Measurements from ENCODE around the gene LAMA2. TPM values are rescaled to one million over a fixed set of nuclear protein-coding genes. Genes with fewer than 3 reads are reported as not detected.

LAMA2 gene
- total RNA-seq, 1 experiment from 2014 or later, result 8.2 TPM

GRCh38 chr6:129016844-129017243, 133.9 kb downstream of the LAMA2 start (continued):
- no peak for TF ChIP-seq CEBPB (IDR thresholded peaks at IDR 0.05; ENCODE audit: low read depth)

DNA sequence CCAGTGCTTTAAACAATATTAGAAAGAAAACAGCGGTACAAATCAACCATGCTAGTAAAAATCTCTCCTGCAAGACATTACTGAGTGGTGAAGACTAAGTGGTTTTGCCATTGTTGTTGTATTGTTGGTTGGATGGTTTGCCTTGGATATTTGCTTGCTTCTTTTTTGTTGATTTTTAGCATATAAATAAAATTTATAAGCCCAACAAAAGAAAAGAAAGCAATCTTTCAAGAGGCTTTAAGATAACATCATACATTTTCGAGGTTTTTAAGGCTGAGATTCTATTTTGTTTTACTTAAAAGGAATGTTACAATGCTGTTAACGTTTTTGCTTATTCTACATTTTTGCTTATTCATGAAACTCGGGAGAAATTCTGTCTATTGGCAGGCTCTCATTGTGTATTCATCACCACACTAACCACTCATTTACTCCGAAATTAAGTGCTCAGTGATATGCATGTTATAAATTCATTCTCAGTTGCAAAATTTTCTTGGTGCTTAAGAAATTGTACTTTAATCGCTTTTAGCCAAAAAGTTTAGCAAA, 139.1 kb downstream of the LAMA2 start:
- POLR2A ChIA-PET, result no interaction called here
- no peak for TF ChIP-seq POLR2AphosphoS5 (IDR thresholded peaks at IDR 0.05; ENCODE audit: low read depth, low read length)
- no peak for TF ChIP-seq EGR1 (IDR thresholded peaks at IDR 0.05; ENCODE audit: low read depth)

DNA sequence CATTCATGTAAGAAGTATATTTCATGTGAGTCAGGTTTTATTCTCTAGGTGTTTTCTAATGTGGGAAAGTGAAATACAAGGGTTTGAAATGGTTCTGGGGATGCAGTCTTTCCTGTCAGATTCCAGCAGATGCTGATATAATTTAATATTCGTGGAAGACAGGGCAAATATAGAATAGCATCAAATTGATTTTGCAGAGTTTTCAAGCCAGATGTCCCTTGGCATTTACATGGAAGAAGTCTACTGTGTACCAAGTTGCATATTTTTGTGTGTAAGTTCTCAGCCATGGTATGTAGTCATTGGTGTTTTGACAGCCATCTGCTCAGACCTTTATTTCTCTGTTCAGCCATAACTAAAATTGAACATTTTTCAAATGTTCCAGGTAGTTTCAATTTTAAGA, 143.7 kb downstream of the LAMA2 start:
- H3K36me3 ChIP-seq (ENCODE audit: control insufficient read depth in 1 of 2, insufficient read depth in 2 of 2, low read length in 2 of 2), result no peaks in the 10 kb centered on the region
- BruUV-seq (replicated peaks), result no TSS peak
- no peak overlapping the region for H3K4me3 ChIP-seq (replicated peaks in 1 of 2; ENCODE audit: low read depth in 1 of 2, low read length in 2 of 2)
- H3K27me3 ChIP-seq (ENCODE audit: insufficient read depth, low read length), result no peaks in the 10 kb centered on the region
- intact Hi-C loops (cut with micrococcal nuclease), result no loop called here
- no peak overlapping the region for H2AFZ ChIP-seq (ENCODE audit: low read depth, low read length, poor library complexity, severe bottlenecking)
- H3K9ac ChIP-seq (ENCODE audit: low read length), result no peak overlapping the region
- ChIA-PET CTCF (no interaction called here), POLR2A (no interaction called here), RAD21 (ENCODE audit: low non-redundant PET in 1 of 2, low total read pairs in 2 of 2, uncharacterized antibody in 2 of 2, unreplicated experiment in 2 of 2) (no interaction called here)
- no peaks in the 10 kb centered on the region for H3K9me3 ChIP-seq (ENCODE audit: control insufficient read depth in 1 of 2, insufficient read depth in 1 of 2, low read depth in 1 of 2, low read length in 2 of 2)
- DNase-seq (ENCODE audit: low read depth, low spot score) (no peak), ATAC-seq (no peak)
- H3K27ac ChIP-seq (ENCODE audit: low read depth, low read length), result no peak overlapping the region
- no peak overlapping the region for H3K4me2 ChIP-seq (ENCODE audit: low read length)
- no peaks in the 10 kb centered on the region for H3K79me2 ChIP-seq (ENCODE audit: insufficient read depth, low read length)
- no peaks in the 10 kb centered on the region for H3K9me2 ChIP-seq (ENCODE audit: insufficient read depth)
- no peaks in the 10 kb centered on the region for H3K4me1 ChIP-seq (ENCODE audit: control insufficient read depth in 1 of 2, insufficient read depth in 2 of 2, low read length in 2 of 2)
- no peaks in the 10 kb centered on the region for H4K20me1 ChIP-seq (ENCODE audit: insufficient read depth)
- TF ChIP-seq TCF7L2 (IDR thresholded peaks at IDR 0.05; ENCODE audit: borderline replicate concordance, extremely low read depth, insufficient read depth, insufficient read length) (no peak), SIN3A (IDR thresholded peaks at IDR 0.05; ENCODE audit: low read depth) (no peak), JUND (IDR thresholded peaks at IDR 0.05) (no peak), CTCF (IDR thresholded peaks at IDR 0.05 in 2 of 3, conservative IDR thresholded peaks at IDR 0.05 in 1 of 3; ENCODE audit: borderline replicate concordance in 1 of 3, insufficient read depth in 1 of 3, low read depth in 2 of 3, low read length in 2 of 3) (no peak), SP1 (IDR thresholded peaks at IDR 0.05; ENCODE audit: low read depth) (no peak), SRF (IDR thresholded peaks at IDR 0.05; ENCODE audit: low read depth) (no peak), RAD21 (IDR thresholded peaks at IDR 0.05; ENCODE audit: low read depth) (no peak), YY1 (IDR thresholded peaks at IDR 0.05; ENCODE audit: extremely low read depth, insufficient replicate concordance, low read depth, low read length) (no peak)
- TF ChIP-seq, protein P1, sequence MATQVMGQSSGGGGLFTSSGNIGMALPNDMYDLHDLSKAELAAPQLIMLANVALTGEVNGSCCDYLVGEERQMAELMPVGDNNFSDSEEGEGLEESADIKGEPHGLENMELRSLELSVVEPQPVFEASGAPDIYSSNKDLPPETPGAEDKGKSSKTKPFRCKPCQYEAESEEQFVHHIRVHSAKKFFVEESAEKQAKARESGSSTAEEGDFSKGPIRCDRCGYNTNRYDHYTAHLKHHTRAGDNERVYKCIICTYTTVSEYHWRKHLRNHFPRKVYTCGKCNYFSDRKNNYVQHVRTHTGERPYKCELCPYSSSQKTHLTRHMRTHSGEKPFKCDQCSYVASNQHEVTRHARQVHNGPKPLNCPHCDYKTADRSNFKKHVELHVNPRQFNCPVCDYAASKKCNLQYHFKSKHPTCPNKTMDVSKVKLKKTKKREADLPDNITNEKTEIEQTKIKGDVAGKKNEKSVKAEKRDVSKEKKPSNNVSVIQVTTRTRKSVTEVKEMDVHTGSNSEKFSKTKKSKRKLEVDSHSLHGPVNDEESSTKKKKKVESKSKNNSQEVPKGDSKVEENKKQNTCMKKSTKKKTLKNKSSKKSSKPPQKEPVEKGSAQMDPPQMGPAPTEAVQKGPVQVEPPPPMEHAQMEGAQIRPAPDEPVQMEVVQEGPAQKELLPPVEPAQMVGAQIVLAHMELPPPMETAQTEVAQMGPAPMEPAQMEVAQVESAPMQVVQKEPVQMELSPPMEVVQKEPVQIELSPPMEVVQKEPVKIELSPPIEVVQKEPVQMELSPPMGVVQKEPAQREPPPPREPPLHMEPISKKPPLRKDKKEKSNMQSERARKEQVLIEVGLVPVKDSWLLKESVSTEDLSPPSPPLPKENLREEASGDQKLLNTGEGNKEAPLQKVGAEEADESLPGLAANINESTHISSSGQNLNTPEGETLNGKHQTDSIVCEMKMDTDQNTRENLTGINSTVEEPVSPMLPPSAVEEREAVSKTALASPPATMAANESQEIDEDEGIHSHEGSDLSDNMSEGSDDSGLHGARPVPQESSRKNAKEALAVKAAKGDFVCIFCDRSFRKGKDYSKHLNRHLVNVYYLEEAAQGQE (IDR thresholded peaks at IDR 0.05; ENCODE audit: low read depth), result no peak

More for the DNA sequence above, 139.1 kb downstream of the LAMA2 start:
- RAD21 ChIA-PET (ENCODE audit: low non-redundant PET in 1 of 2, low total read pairs in 2 of 2, uncharacterized antibody in 2 of 2, unreplicated experiment in 2 of 2), result no interaction called here
- H3K79me2 ChIP-seq (ENCODE audit: insufficient read depth, low read length), result no peaks in the 10 kb centered on the region
- no peaks in the 10 kb centered on the region for H3K27me3 ChIP-seq (ENCODE audit: insufficient read depth, low read length)
- no peak overlapping the region for H3K4me2 ChIP-seq (ENCODE audit: low read length)
- H3K4me1 ChIP-seq (ENCODE audit: control insufficient read depth in 1 of 2, insufficient read depth in 2 of 2, low read length in 2 of 2), result no peaks in the 10 kb centered on the region
- H3K9ac ChIP-seq (ENCODE audit: low read length), result no peak overlapping the region
- H2AFZ ChIP-seq (ENCODE audit: low read depth, low read length, poor library complexity, severe bottlenecking), result no peak overlapping the region
- intact Hi-C loops (cut with micrococcal nuclease), result no loop called here
- H3K4me3 ChIP-seq (replicated peaks in 1 of 2; ENCODE audit: low read depth in 1 of 2, low read length in 2 of 2), result no peak overlapping the region
- BruUV-seq (replicated peaks), result no TSS peak
- H3K36me3 ChIP-seq (ENCODE audit: control insufficient read depth in 1 of 2, insufficient read depth in 2 of 2, low read length in 2 of 2), result no peaks in the 10 kb centered on the region
- CTCF ChIA-PET, result no interaction called here
- no peak for DNase-seq (ENCODE audit: low read depth, low spot score)
- no peak for ATAC-seq
- no peaks in the 10 kb centered on the region for H3K9me3 ChIP-seq (ENCODE audit: control insufficient read depth in 1 of 2, insufficient read depth in 1 of 2, low read depth in 1 of 2, low read length in 2 of 2)
- H3K27ac ChIP-seq (ENCODE audit: low read depth, low read length), result no peak overlapping the region
- no peaks in the 10 kb centered on the region for H3K9me2 ChIP-seq (ENCODE audit: insufficient read depth)
- H4K20me1 ChIP-seq (ENCODE audit: insufficient read depth), result no peaks in the 10 kb centered on the region
